ENCODE measurements around the gene SAFB.

GRCh38 chr19:5673752-5674151, 50.9 kb downstream of the SAFB start:
- no peak for TF ChIP-seq EZH2 (IDR thresholded peaks at IDR 0.05; ENCODE audit: borderline replicate concordance)
- TF ChIP-seq, protein P1, sequence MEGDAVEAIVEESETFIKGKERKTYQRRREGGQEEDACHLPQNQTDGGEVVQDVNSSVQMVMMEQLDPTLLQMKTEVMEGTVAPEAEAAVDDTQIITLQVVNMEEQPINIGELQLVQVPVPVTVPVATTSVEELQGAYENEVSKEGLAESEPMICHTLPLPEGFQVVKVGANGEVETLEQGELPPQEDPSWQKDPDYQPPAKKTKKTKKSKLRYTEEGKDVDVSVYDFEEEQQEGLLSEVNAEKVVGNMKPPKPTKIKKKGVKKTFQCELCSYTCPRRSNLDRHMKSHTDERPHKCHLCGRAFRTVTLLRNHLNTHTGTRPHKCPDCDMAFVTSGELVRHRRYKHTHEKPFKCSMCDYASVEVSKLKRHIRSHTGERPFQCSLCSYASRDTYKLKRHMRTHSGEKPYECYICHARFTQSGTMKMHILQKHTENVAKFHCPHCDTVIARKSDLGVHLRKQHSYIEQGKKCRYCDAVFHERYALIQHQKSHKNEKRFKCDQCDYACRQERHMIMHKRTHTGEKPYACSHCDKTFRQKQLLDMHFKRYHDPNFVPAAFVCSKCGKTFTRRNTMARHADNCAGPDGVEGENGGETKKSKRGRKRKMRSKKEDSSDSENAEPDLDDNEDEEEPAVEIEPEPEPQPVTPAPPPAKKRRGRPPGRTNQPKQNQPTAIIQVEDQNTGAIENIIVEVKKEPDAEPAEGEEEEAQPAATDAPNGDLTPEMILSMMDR (IDR thresholded peaks at IDR 0.05; ENCODE audit: poor library complexity) = no peak
